ENCODE data around the gene CDH15.

GRCh38 chr16:89224665-89225064 lies 53.1 kb downstream of the CDH15 start:
- TF ChIP-seq ZNF423 (CRISPR knock-in tag; IDR thresholded peaks at IDR 0.05) (no peak), SMAD4 (CRISPR knock-in tag; IDR thresholded peaks at IDR 0.05) (no peak), ESRRA (CRISPR knock-in tag; IDR thresholded peaks at IDR 0.05; ENCODE audit: borderline replicate concordance) (no peak)
- TF ChIP-seq, protein P1, sequence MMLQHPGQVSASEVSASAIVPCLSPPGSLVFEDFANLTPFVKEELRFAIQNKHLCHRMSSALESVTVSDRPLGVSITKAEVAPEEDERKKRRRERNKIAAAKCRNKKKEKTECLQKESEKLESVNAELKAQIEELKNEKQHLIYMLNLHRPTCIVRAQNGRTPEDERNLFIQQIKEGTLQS (CRISPR knock-in tag; conservative IDR thresholded peaks at IDR 0.05), result no peak
- TF ChIP-seq, protein P2, sequence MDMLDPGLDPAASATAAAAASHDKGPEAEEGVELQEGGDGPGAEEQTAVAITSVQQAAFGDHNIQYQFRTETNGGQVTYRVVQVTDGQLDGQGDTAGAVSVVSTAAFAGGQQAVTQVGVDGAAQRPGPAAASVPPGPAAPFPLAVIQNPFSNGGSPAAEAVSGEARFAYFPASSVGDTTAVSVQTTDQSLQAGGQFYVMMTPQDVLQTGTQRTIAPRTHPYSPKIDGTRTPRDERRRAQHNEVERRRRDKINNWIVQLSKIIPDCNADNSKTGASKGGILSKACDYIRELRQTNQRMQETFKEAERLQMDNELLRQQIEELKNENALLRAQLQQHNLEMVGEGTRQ (CRISPR knock-in tag; IDR thresholded peaks at IDR 0.05), result no peak

Data from WTC11 (cell line).